ENCODE results near the gene PPCDC.

Gene PPCDC

GRCh38 chr15:75038231-75038630 is 14.8 kb downstream of the PPCDC start:
- H3K27ac ChIP-seq = no peak overlapping the region
- H3K4me3 ChIP-seq = no peak overlapping the region

- peak overlapping the region; percentile 43 to 90 (median 73) for H3K27ac ChIP-seq
- no peak overlapping the region for H3K4me3 ChIP-seq
Measured at GRCh38 chr15:75042730-75043508, 19.5 kb downstream of the PPCDC start.

- peak overlapping the region; percentile 43 to 90 (median 73) for H3K27ac ChIP-seq
- peak overlapping the region in 1 of 7 experiments; percentile 2 for H3K4me3 ChIP-seq
Measured at GRCh38 chr15:75043509-75044257, 20.3 kb downstream of the PPCDC start.

- H3K27ac ChIP-seq = peak overlapping the region; percentile 3 to 90 (median 73)
- H3K4me3 ChIP-seq = no peak overlapping the region
Measured at GRCh38 chr15:75044258-75044878, 21.0 kb downstream of the PPCDC start.

- Histone ChIP-seq H3K27ac (peak overlapping the region in 7 of 21 experiments; percentile 5 to 73 (median 68)), H3K4me3 (no peak overlapping the region)
Measured at GRCh38 chr15:75045332-75046015, 22.1 kb downstream of the PPCDC start.

GRCh38 chr15:75048394-75048793 is 25.0 kb downstream of the PPCDC start:
- no peak overlapping the region for H3K4me3 ChIP-seq
- peak overlapping the region in 3 of 21 experiments; percentile 69 to 76 (median 76) for H3K27ac ChIP-seq

- Histone ChIP-seq H3K4me3 (no peak overlapping the region), H3K27ac (no peak overlapping the region)
Measured at GRCh38 chr15:75049392-75049791, 26.0 kb downstream of the PPCDC start.

GRCh38 chr15:75050283-75050682 is 26.9 kb downstream of the PPCDC start:
- Histone ChIP-seq H3K27ac (no peak overlapping the region), H3K4me3 (no peak overlapping the region)

GRCh38 chr15:75051191-75051608 is 27.8 kb downstream of the PPCDC start:
- no peak overlapping the region for H3K4me3 ChIP-seq
- no peak overlapping the region for H3K27ac ChIP-seq

- Histone ChIP-seq H3K4me3 (no peak overlapping the region), H3K27ac (no peak overlapping the region)
Measured at GRCh38 chr15:75051711-75052110, 28.3 kb downstream of the PPCDC start.

- Histone ChIP-seq H3K4me3 (no peak overlapping the region), H3K27ac (no peak overlapping the region)
Measured at GRCh38 chr15:75052972-75053747, 29.8 kb downstream of the PPCDC start.

GRCh38 chr15:75053748-75054125 is 30.3 kb downstream of the PPCDC start:
- Histone ChIP-seq H3K27ac (no peak overlapping the region), H3K4me3 (no peak overlapping the region)

GRCh38 chr15:75054172-75054897 is 30.9 kb downstream of the PPCDC start:
- Histone ChIP-seq H3K27ac (no peak overlapping the region), H3K4me3 (no peak overlapping the region)

GRCh38 chr15:75056036-75056435 is 32.6 kb downstream of the PPCDC start:
- H3K27ac ChIP-seq = no peak overlapping the region

GRCh38 chr15:75058127-75058905 is 34.9 kb downstream of the PPCDC start:
- no peak overlapping the region for H3K27ac ChIP-seq
- no peak overlapping the region for H3K4me3 ChIP-seq

More at GRCh38 chr15:75056036-75056435, 32.6 kb downstream of the PPCDC start:
- H3K4me3 ChIP-seq = no peak overlapping the region

GRCh38 chr15:75059607-75060006 is 36.2 kb downstream of the PPCDC start:
- Histone ChIP-seq H3K27ac (no peak overlapping the region), H3K4me3 (no peak overlapping the region)

- H3K4me3 ChIP-seq = no peak overlapping the region
Measured at GRCh38 chr15:75061272-75061671, 37.9 kb downstream of the PPCDC start.

GRCh38 chr15:75062706-75063105 is 39.3 kb downstream of the PPCDC start:
- H3K4me3 ChIP-seq = no peak overlapping the region
- H3K27ac ChIP-seq = no peak overlapping the region

More at GRCh38 chr15:75061272-75061671, 37.9 kb downstream of the PPCDC start:
- H3K27ac ChIP-seq = no peak overlapping the region

Measured in skin epidermis (tissue), 12 donors.